Naive thymus-derived CD4-positive, alpha-beta T cell (primary cell): Measurements from ENCODE around the gene GSC2. TPM values are rescaled to one million over a fixed set of nuclear protein-coding genes. Genes with fewer than 3 reads are reported as not detected.
A peak's percentile ranks its signal among the peaks of the same experiment; 100 is the strongest.

Experiments
- ATAC-seq: fragments of 150-1000 bp; cut with Tn5 transposase; 2 replicates; pipeline ENCODE4 v1.10.0; 2021; ENCODE audit warnings: mild to moderate bottlenecking, moderate library complexity
- CTCF ChIA-PET: fragments of 350-600 bp; sonication (Branson Sonifier 250); formaldehyde crosslinking; loops from one replicate; lab custom pipeline; 2021; ENCODE audit warnings: antibody characterized with exemption; lab: Charles Lee
- POLR2A ChIA-PET: fragments of 350-600 bp; sonication (Branson Sonifier 250); formaldehyde crosslinking; loops from one replicate; lab custom pipeline; 2021; ENCODE audit warnings: antibody characterized with exemption, inconsistent platforms; lab: Charles Lee
- DNase-seq, 9 donors: peaks; one replicate each; pipeline versions ENCODE4 v3.0.0 to v3.0.0-alpha.2; 2020 to 2022; ENCODE audit warnings: mixed read lengths in 1 of 9
- H3K27ac ChIP-seq: one replicate; pipeline ENCODE4 v1.7.0; 2013; ENCODE audit warnings: mild to moderate bottlenecking, low read depth, low read length, moderate library complexity
- H3K27me3 ChIP-seq, 2 donors: one replicate each; pipeline ENCODE4 v1.7.0; 2013; ENCODE audit warnings: low read length in 2 of 2, mild to moderate bottlenecking in 2 of 2, moderate library complexity in 2 of 2; ENCODE audit not compliant: control insufficient read depth in 2 of 2, insufficient read depth in 2 of 2
- H3K36me3 ChIP-seq, 3 experiments: 1 replicate in 2 of 3; 2 replicates in 1 of 3; pipeline ENCODE4 v1.7.0; 2013; ENCODE audit warnings: low read length in 3 of 3, mild to moderate bottlenecking in 3 of 3, moderate library complexity in 1 of 3; ENCODE audit not compliant: insufficient read depth in 3 of 3, control insufficient read depth in 2 of 3
- H3K4me1 ChIP-seq, 2 donors: one replicate each; pipeline ENCODE4 v1.7.0; 2013; ENCODE audit warnings: low read length in 2 of 2, mild to moderate bottlenecking in 2 of 2, moderate library complexity in 1 of 2; ENCODE audit not compliant: control insufficient read depth in 2 of 2, insufficient read depth in 2 of 2
- H3K4me3 ChIP-seq: 2 replicates; pipeline ENCODE4 v1.7.0; 2013; ENCODE audit warnings: mild to moderate bottlenecking, low read length
- H3K9me3 ChIP-seq, 3 experiments: 1 replicate in 2 of 3; 2 replicates in 1 of 3; pipeline ENCODE4 v1.7.0; 2013; ENCODE audit warnings: low read length in 3 of 3; ENCODE audit not compliant: control insufficient read depth in 2 of 3
- H3K27ac Mint-ChIP-seq, 9 donors: one replicate each; pipeline ENCODE4 v1.8.0; 2020 to 2022; ENCODE audit warnings: mixed read lengths in 9 of 9, mild to moderate bottlenecking in 8 of 9, moderate library complexity in 5 of 9, inconsistent platforms in 2 of 9
- H3K27me3 Mint-ChIP-seq, 5 donors: one replicate each; pipeline ENCODE4 v1.8.0; 2021 to 2022; ENCODE audit warnings: mixed read lengths in 5 of 5, mild to moderate bottlenecking in 1 of 5
- H3K36me3 Mint-ChIP-seq, 5 donors: one replicate each; pipeline ENCODE4 v1.8.0; 2020 to 2022; ENCODE audit warnings: mixed read lengths in 5 of 5, mild to moderate bottlenecking in 3 of 5, inconsistent platforms in 1 of 5
- H3K4me1 Mint-ChIP-seq, 7 donors: one replicate each; pipeline ENCODE4 v1.8.0; 2020 to 2022; ENCODE audit warnings: mixed read lengths in 7 of 7, mild to moderate bottlenecking in 3 of 7, inconsistent platforms in 1 of 7
- H3K4me3 Mint-ChIP-seq, 10 donors: one replicate each; pipeline ENCODE4 v1.8.0; 2020 to 2022; ENCODE audit warnings: mild to moderate bottlenecking in 10 of 10, mixed read lengths in 10 of 10, moderate library complexity in 6 of 10, inconsistent platforms in 2 of 10
- H3K9me3 Mint-ChIP-seq, 11 donors: one replicate each; pipeline ENCODE4 v1.8.0; 2020 to 2022; ENCODE audit warnings: mixed read lengths in 11 of 11, mild to moderate bottlenecking in 4 of 11, inconsistent platforms in 1 of 11, moderate library complexity in 1 of 11
- intact Hi-C, 2 donors: fragments of 100-400 bp; cut with micrococcal nuclease; formaldehyde crosslinking; loops; one replicate each; pipeline ENCODE4 v1.15.1; 2023
- polyA plus RNA-seq, 2 donors: library from polyadenylated mRNA; unstranded; fragments of 300-500 nt; fragmentation: Illumina TruSeq; gene quantifications; one replicate each; pipeline ENCODE4 v1.2.3, GENCODE V29; 2021
- total RNA-seq, 6 experiments: library from RNA in 5 of 6; stranded (reverse) in 5 of 6; gene quantifications; 1 replicate in 5 of 6; 2 replicates in 1 of 6; pipeline ENCODE4 v1.2.3 and lab custom pipeline; 2021 to 2026

GSC2 gene
- total and polyA plus RNA-seq, 7 experiments from 2014 or later: not detected

- Mint-ChIP-seq H3K9me3 (no peaks in the 10 kb centered on the region), H3K4me1 (peaks cover 60 to 93% (median 84%) of the 10 kb centered on the region in 7 donors), H3K4me3 (peak overlapping the region in 9 of 10 donors; percentile 48 to 86 (median 65)), H3K36me3 (peaks cover 0 to 11% (median 3%) of the 10 kb centered on the region in 5 donors), H3K27me3 (no peaks in the 10 kb centered on the region), H3K27ac (peak overlapping the region; percentile 71 to 100 (median 94))
- POLR2A ChIA-PET: interaction anchor here (0.6 to 4.1 kb wide), 9 partner anchors 10 to 1892 kb away, joined by 3 to 88 read pairs (median 3); partner anchors contain the start of genes ADA2, CLTCL1 and DGCR2
- intact Hi-C loops: no loop called here
- Histone ChIP-seq H3K9me3 (no peaks in the 10 kb centered on the region), H3K27me3 (no peaks in the 10 kb centered on the region), H3K36me3 (no peaks in the 10 kb centered on the region), H3K4me3 (no peak overlapping the region), H3K27ac (peak overlapping the region; percentile 79), H3K4me1 (peaks cover 47 to 69% of the 10 kb centered on the region in 2 donors)
- ATAC-seq (no peak), DNase-seq (no peak)
- CTCF ChIA-PET: interaction anchor here (1.0 to 3.0 kb wide), 2 partner anchors 33 to 67 kb away, joined by 3 to 9 read pairs; partner anchors contain the start of genes ESS2 and SLC25A1
Observed at GRCh38 chr22:19111140-19111539, 39.0 kb downstream of the GSC2 start.

GRCh38 chr22:19110646-19111045, 39.4 kb downstream of the GSC2 start:
- Histone ChIP-seq H3K36me3 (no peaks in the 10 kb centered on the region), H3K4me1 (peaks cover 42 to 64% of the 10 kb centered on the region in 2 donors), H3K27ac (peak overlapping the region; percentile 79), H3K27me3 (no peaks in the 10 kb centered on the region), H3K9me3 (no peaks in the 10 kb centered on the region), H3K4me3 (no peak overlapping the region)
- Mint-ChIP-seq H3K27ac (peak overlapping the region in 8 of 9 donors; percentile 88 to 100 (median 94)), H3K36me3 (peaks cover 0 to 11% (median 3%) of the 10 kb centered on the region in 5 donors), H3K4me3 (peak overlapping the region in 8 of 10 donors; percentile 48 to 86 (median 65)), H3K27me3 (no peaks in the 10 kb centered on the region), H3K4me1 (peaks cover 58 to 92% (median 82%) of the 10 kb centered on the region in 7 donors), H3K9me3 (no peaks in the 10 kb centered on the region)
- no peak for ATAC-seq
- DNase-seq: no peak
- ChIA-PET POLR2A (interaction anchor here (0.6 to 4.1 kb wide), 8 partner anchors 10 to 1891 kb away, joined by 3 to 88 read pairs (median 3); partner anchors contain the start of genes ADA2, CLTCL1 and DGCR2), CTCF (interaction anchor here (1.0 to 3.0 kb wide), 4 partner anchors 8 to 68 kb away, joined by 3 to 9 read pairs (median 4); partner anchors contain the start of genes ESS2 and SLC25A1)
- intact Hi-C loops: no loop called here

- Mint-ChIP-seq H3K36me3 (peaks cover 0 to 11% (median 3%) of the 10 kb centered on the region in 5 donors), H3K4me3 (peak overlapping the region; percentile 77 to 90 (median 84)), H3K27ac (peak overlapping the region; percentile 84 to 100 (median 97)), H3K9me3 (no peaks in the 10 kb centered on the region), H3K4me1 (peaks cover 54 to 91% (median 76%) of the 10 kb centered on the region in 7 donors), H3K27me3 (no peaks in the 10 kb centered on the region)
- Histone ChIP-seq H3K4me1 (peaks cover 40 to 58% of the 10 kb centered on the region in 2 donors), H3K4me3 (peak overlapping the region; percentile 49), H3K27ac (peak overlapping the region; percentile 79), H3K27me3 (no peaks in the 10 kb centered on the region), H3K36me3 (peaks cover 0 to 3% (median 0%) of the 10 kb centered on the region in 3 experiments), H3K9me3 (no peaks in the 10 kb centered on the region)
- POLR2A ChIA-PET: interaction anchor here (0.6 to 4.1 kb wide), 6 partner anchors 11 to 182 kb away, joined by 3 to 88 read pairs (median 4); partner anchors contain the start of genes CLTCL1, DGCR2 and ESS2
- DNase-seq: no peak
- intact Hi-C loops: no loop called here
- peak; percentile 1 for ATAC-seq
- CTCF ChIA-PET: interaction anchor here (1.1 to 3.0 kb wide), 3 partner anchors 9 to 64 kb away, joined by 3 to 9 read pairs (median 5); partner anchors contain the start of gene ESS2
Observed at GRCh38 chr22:19110064-19110458, 40.0 kb downstream of the GSC2 start.

GRCh38 chr22:19109198-19110063, 40.7 kb downstream of the GSC2 start:
- H3K27me3 ChIP-seq: no peaks in the 10 kb centered on the region
- H3K27ac ChIP-seq: peak overlapping the region; percentile 79
- H3K36me3 ChIP-seq: peaks cover 0 to 3% (median 0%) of the 10 kb centered on the region in 3 experiments
- POLR2A ChIA-PET: interaction anchor here (0.6 to 4.1 kb wide), 4 partner anchors 11 to 35 kb away, joined by 3 to 88 read pairs (median 4); partner anchors contain the start of genes DGCR2 and ESS2
- no peaks in the 10 kb centered on the region for H3K9me3 ChIP-seq
- H3K4me1 ChIP-seq: peaks cover 40 to 55% of the 10 kb centered on the region in 2 donors
- DNase-seq: peak in 7 of 9 donors; percentile 62 to 88 (median 84)
- CTCF ChIA-PET: interaction anchor here (1.1 to 1.9 kb wide), 3 partner anchors 9 to 521 kb away, joined by 3 to 6 read pairs (median 5); no protein-coding TSS in a partner anchor
- intact Hi-C loops: loop anchor here (1.0 to 10.0 kb wide), 10 partner anchors 13 to 783 kb away; partner anchors contain the start of genes DGCR2 (in 2 of the 2), ESS2 (in 2 of the 2), CLTCL1 (in 1 of the 2) and HIRA (in 1 of the 2)
- Mint-ChIP-seq H3K27me3 (no peaks in the 10 kb centered on the region), H3K27ac (peak overlapping the region; percentile 84 to 100 (median 97)), H3K4me1 (peaks cover 50 to 87% (median 73%) of the 10 kb centered on the region in 7 donors), H3K4me3 (peak overlapping the region; percentile 77 to 90 (median 84)), H3K9me3 (no peaks in the 10 kb centered on the region), H3K36me3 (peaks cover 0 to 11% (median 3%) of the 10 kb centered on the region in 5 donors)
- peak overlapping the region; percentile 49 for H3K4me3 ChIP-seq
- peak; percentile 92 for ATAC-seq

GRCh38 chr22:19108807-19109197, 41.3 kb downstream of the GSC2 start:
- peak overlapping the region; percentile 8 for H3K4me3 ChIP-seq
- peaks cover 53 to 88% (median 75%) of the 10 kb centered on the region in 7 donors for H3K4me1 Mint-ChIP-seq
- peak overlapping the region; percentile 8 to 90 (median 84) for H3K4me3 Mint-ChIP-seq
- H3K9me3 ChIP-seq: no peaks in the 10 kb centered on the region
- CTCF ChIA-PET: interaction anchor here (0.6 to 1.9 kb wide), 2 partner anchors 236 to 521 kb away, joined by 4 to 6 read pairs; no protein-coding TSS in a partner anchor
- POLR2A ChIA-PET: interaction anchor here (0.8 to 1.5 kb wide), 2 partner anchors 13 to 369 kb away, joined by 3 to 8 read pairs; partner anchors contain the start of gene DGCR2
- ATAC-seq: no peak
- no peaks in the 10 kb centered on the region for H3K27me3 ChIP-seq
- H3K9me3 Mint-ChIP-seq: no peaks in the 10 kb centered on the region
- H3K27ac Mint-ChIP-seq: peak overlapping the region; percentile 84 to 100 (median 97)
- H3K36me3 Mint-ChIP-seq: peaks cover 0 to 11% (median 3%) of the 10 kb centered on the region in 5 donors
- no peaks in the 10 kb centered on the region for H3K27me3 Mint-ChIP-seq
- peaks cover 0 to 3% (median 0%) of the 10 kb centered on the region in 3 experiments for H3K36me3 ChIP-seq
- DNase-seq: no peak
- H3K4me1 ChIP-seq: peaks cover 40 to 55% of the 10 kb centered on the region in 2 donors
- peak overlapping the region; percentile 79 for H3K27ac ChIP-seq
- intact Hi-C loops: loop anchor here (1.0 to 10.0 kb wide), 10 partner anchors 13 to 783 kb away; partner anchors contain the start of genes DGCR2 (in 2 of the 2), ESS2 (in 2 of the 2), CLTCL1 (in 1 of the 2) and HIRA (in 1 of the 2)
